Cerebellar cortex (tissue), 1 donor: ENCODE results near the gene MYO15A.

ENCODE experiments used
- DNase-seq: peaks from one replicate; pipeline ENCODE4 v3.0.0-alpha.2; 2015; ENCODE audit warnings: low spot score

MYO15A gene

GRCh38 chr17:18124345-18125126 is 16.0 kb downstream of the MYO15A start:
- DNase-seq: no peak

- peak; percentile 83 for DNase-seq
Observed at GRCh38 chr17:18129041-18129502, 20.5 kb downstream of the MYO15A start.

GRCh38 chr17:18132711-18133110 is 24.2 kb downstream of the MYO15A start:
- DNase-seq: no peak

- no peak for DNase-seq
Observed at GRCh38 chr17:18136357-18136756, 27.8 kb downstream of the MYO15A start.

GRCh38 chr17:18138065-18138749 is 29.7 kb downstream of the MYO15A start:
- no peak for DNase-seq

- no peak for DNase-seq
Observed at GRCh38 chr17:18139092-18139491, 30.5 kb downstream of the MYO15A start.

GRCh38 chr17:18139498-18139897 is 30.9 kb downstream of the MYO15A start:
- DNase-seq: no peak

GRCh38 chr17:18139949-18140348 is 31.4 kb downstream of the MYO15A start:
- DNase-seq: no peak

- no peak for DNase-seq
Observed at GRCh38 chr17:18140648-18141047, 32.1 kb downstream of the MYO15A start.

GRCh38 chr17:18141210-18141803 is 32.8 kb downstream of the MYO15A start:
- peak; percentile 76 for DNase-seq

GRCh38 chr17:18142417-18142816 is 33.9 kb downstream of the MYO15A start:
- DNase-seq: no peak

- DNase-seq: peak; percentile 52
Observed at GRCh38 chr17:18143044-18143936, 34.7 kb downstream of the MYO15A start.

- DNase-seq: no peak
Observed at GRCh38 chr17:18144261-18144660, 35.7 kb downstream of the MYO15A start.

GRCh38 chr17:18144855-18145254 is 36.3 kb downstream of the MYO15A start:
- no peak for DNase-seq

GRCh38 chr17:18145811-18146210 is 37.3 kb downstream of the MYO15A start:
- no peak for DNase-seq

- DNase-seq: no peak
Observed at GRCh38 chr17:18146259-18146658, 37.7 kb downstream of the MYO15A start.

- no peak for DNase-seq
Observed at GRCh38 chr17:18146980-18147379, 38.4 kb downstream of the MYO15A start.

- peak; percentile 29 for DNase-seq
Observed at GRCh38 chr17:18148586-18148985, 40.0 kb downstream of the MYO15A start.

GRCh38 chr17:18151290-18151689 is 42.7 kb downstream of the MYO15A start:
- DNase-seq: no peak

- DNase-seq: no peak
Observed at GRCh38 chr17:18155179-18155578, 46.6 kb downstream of the MYO15A start.

GRCh38 chr17:18156171-18156975 is 47.8 kb downstream of the MYO15A start:
- no peak for DNase-seq
